Calu3 (cell line): ENCODE results near the gene TMED1. TPM values are rescaled to one million over a fixed set of nuclear protein-coding genes. Genes with fewer than 3 reads are reported as not detected.

Source experiments
- BruUV-seq: library from RNA; stranded (reverse); fragments of 400-500 nt; replicated peaks from 2 replicates; lab custom pipeline; 2021; lab: Mats Ljungman, UMichigan
- CTCF ChIA-PET: fragments of 300-600 bp; sonication (Branson Sonifier 250); formaldehyde crosslinking; loops from one replicate; lab custom pipeline; 2022; ENCODE audit warnings: antibody characterized with exemption; lab: Charles Lee
- DNase-seq: peaks from one replicate; pipeline ENCODE4 v3.0.0; 2022
- H3K27ac Mint-ChIP-seq: one replicate; pipeline ENCODE4 v1.8.0; 2022; ENCODE audit warnings: mixed read lengths; ENCODE audit not compliant: unreplicated experiment
- H3K27me3 Mint-ChIP-seq: one replicate; pipeline ENCODE4 v1.8.0; 2022; ENCODE audit warnings: mixed read lengths; ENCODE audit not compliant: unreplicated experiment
- H3K36me3 Mint-ChIP-seq: one replicate; pipeline ENCODE4 v1.8.0; 2022; ENCODE audit warnings: mild to moderate bottlenecking, moderate library complexity, mixed read lengths; ENCODE audit not compliant: insufficient read depth, unreplicated experiment
- H3K4me1 Mint-ChIP-seq: one replicate; pipeline ENCODE4 v1.8.0; 2022; ENCODE audit warnings: mild to moderate bottlenecking, low read depth, mixed read lengths; ENCODE audit not compliant: unreplicated experiment
- H3K4me3 Mint-ChIP-seq: one replicate; pipeline ENCODE4 v1.8.0; 2022; ENCODE audit warnings: mild to moderate bottlenecking, low read depth, moderate library complexity, mixed read lengths; ENCODE audit not compliant: unreplicated experiment
- H3K9me3 Mint-ChIP-seq: one replicate; pipeline ENCODE4 v1.8.0; 2022; ENCODE audit warnings: low read depth, mixed read lengths; ENCODE audit not compliant: unreplicated experiment
- CTCF ChIP-seq: fragments of 200-600 bp; IDR thresholded peaks from one replicate; pipeline ENCODE4 v1.8.0; 2022; ENCODE audit warnings: antibody characterized with exemption; ENCODE audit not compliant: unreplicated experiment
- intact Hi-C: fragments of 100-400 bp; cut with micrococcal nuclease; formaldehyde crosslinking; loops from one replicate; pipeline ENCODE4 v1.10.0; 2022; ENCODE audit not compliant: unreplicated experiment
- total RNA-seq: library from RNA; stranded (reverse); gene quantifications from 2 replicates; pipeline ENCODE4 v1.2.3, GENCODE V29; 2022

The TMED1 gene
- total RNA-seq, 1 experiment from 2014 or later: 20.7 TPM

GRCh38 chr19:10809651-10810285 lies 26.2 kb downstream of the TMED1 start:
- BruUV-seq: no TSS peak
- no peak for TF ChIP-seq CTCF
- Mint-ChIP-seq H3K4me1 (peaks cover 16% of the 10 kb centered on the region), H3K4me3 (no peak overlapping the region), H3K27me3 (no peaks in the 10 kb centered on the region), H3K36me3 (peaks cover 19% of the 10 kb centered on the region), H3K9me3 (peaks cover 2% of the 10 kb centered on the region), H3K27ac (no peak overlapping the region)
- CTCF ChIA-PET: interaction anchor here (0.6 kb wide), 1 partner anchor 43 kb away, joined by 3 read pairs; no protein-coding TSS in a partner anchor
- intact Hi-C loops: no loop called here
- no peak for DNase-seq

DNA sequence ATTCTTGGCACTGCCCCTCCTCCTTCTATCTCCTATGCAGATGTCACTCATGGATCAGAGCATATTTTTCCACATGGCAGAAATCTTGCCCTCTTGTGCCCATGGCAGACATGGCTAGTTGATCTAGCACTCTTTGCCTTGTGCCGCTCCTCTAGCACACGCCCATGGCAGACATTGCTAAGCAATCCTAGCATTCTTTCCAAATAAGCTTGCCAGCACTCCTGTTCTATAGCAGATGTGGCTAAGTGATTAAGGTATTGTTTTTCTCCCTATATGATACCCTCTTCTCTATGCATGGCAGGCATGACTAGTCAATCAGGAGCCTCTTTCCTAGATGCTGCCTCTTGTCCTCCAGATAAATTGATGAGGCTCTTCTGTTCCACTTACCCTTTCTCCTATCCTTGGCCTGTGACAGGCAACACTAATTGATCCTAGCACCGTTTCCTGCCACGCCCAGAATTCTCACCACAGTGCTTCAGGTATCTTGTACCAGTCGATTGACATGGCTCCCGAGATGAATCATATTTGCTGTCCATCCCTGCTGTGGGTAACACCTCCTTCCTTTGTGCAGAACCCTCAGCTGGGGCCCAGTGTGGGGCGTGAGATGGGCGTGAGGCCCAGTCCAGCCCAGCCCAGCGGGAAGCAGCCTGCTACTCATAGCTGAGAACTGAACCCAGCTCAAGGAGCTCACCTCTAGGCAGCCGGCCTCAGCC lies 26.9 kb downstream of the TMED1 start:
- Mint-ChIP-seq H3K4me3 (no peak overlapping the region), H3K9me3 (peaks cover 2% of the 10 kb centered on the region), H3K36me3 (peaks cover 19% of the 10 kb centered on the region), H3K27me3 (no peaks in the 10 kb centered on the region), H3K4me1 (peaks cover 16% of the 10 kb centered on the region), H3K27ac (peak overlapping the region; percentile 69)
- CTCF ChIA-PET: interaction anchor here (0.6 kb wide), 1 partner anchor 44 kb away, joined by 3 read pairs; no protein-coding TSS in a partner anchor
- BruUV-seq: TSS peak; percentile 24
- intact Hi-C loops: no loop called here
- DNase-seq: peak; percentile 31
- TF ChIP-seq CTCF: no peak

DNA sequence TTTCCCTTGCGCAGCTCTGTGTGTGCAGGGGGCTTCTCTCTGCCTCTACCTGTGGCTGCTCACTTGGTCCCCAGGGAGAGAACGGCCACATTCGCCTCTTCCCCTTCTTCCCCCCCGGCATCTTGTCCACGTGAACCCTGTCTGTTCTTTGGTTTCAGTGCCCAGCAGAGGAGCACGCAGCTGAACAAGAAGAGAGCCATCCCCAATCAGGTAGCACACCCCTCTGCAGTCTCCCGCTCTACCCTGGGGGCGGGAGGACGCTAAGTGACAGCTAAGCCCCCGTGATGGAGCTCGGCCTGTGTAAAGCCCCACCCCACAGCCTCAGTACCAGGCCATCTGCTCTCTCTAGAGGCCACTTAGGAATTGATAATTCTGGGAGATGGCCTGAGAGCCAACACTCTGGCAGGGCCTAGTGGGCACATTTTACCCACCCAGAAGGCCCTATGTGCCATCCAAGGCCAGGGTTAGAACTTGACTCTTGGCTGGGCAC lies 30.2 kb downstream of the TMED1 start:
- Mint-ChIP-seq H3K4me1 (peaks cover 16% of the 10 kb centered on the region), H3K27me3 (no peaks in the 10 kb centered on the region), H3K27ac (no peak overlapping the region), H3K9me3 (peaks cover 2% of the 10 kb centered on the region), H3K36me3 (peaks cover 27% of the 10 kb centered on the region), H3K4me3 (no peak overlapping the region)
- CTCF ChIA-PET: no interaction called here
- DNase-seq: no peak
- BruUV-seq: no TSS peak
- TF ChIP-seq CTCF: no peak
- intact Hi-C loops: no loop called here

DNA sequence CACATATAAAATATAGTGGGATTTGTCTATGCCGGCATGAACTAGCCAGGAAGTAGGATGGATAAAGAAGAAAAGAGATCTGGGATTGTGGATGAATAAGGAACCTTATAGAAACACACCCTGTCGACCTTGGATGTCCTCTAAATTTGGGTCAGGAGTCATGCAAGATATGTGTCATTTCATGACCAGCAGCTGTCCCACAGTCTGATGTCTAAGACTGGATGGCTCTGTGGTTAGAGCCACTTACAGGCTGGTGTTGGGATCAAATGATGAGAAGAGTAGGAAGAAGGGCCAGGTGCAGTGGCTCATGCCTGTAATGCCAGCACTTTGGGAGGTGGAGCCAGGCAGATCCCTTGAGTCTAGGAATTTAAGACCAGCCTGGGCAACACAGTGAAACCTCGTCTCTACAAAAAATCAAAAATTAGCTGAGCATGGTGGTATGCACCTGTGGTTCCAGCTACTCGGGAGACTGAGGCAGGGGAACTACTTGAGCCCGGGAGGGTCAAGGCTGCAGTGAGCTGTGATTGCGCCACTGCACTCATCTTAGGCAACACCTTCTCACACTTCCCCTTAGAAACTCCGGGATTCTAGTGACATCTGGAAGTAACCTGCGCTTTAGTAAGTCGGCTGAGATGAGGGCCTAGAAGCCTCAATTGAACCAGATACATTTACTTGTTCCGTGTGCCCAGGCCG lies 30.8 kb downstream of the TMED1 start:
- CTCF ChIA-PET: no interaction called here
- no TSS peak for BruUV-seq
- H3K27ac Mint-ChIP-seq: no peak overlapping the region
- DNase-seq: no peak
- H3K9me3 Mint-ChIP-seq: peaks cover 2% of the 10 kb centered on the region
- TF ChIP-seq CTCF: no peak
- H3K27me3 Mint-ChIP-seq: no peaks in the 10 kb centered on the region
- no peak overlapping the region for H3K4me3 Mint-ChIP-seq
- intact Hi-C loops: no loop called here
- H3K36me3 Mint-ChIP-seq: peaks cover 27% of the 10 kb centered on the region
- H3K4me1 Mint-ChIP-seq: peaks cover 16% of the 10 kb centered on the region
